Measurements from ENCODE around the gene FAM131A. TPM values are rescaled to one million over a fixed set of nuclear protein-coding genes. Genes with fewer than 3 reads are reported as not detected.

FAM131A gene
- total and polyA plus RNA-seq, 9 of the 15 experiments (the other 6 are each of a cell fraction or from before 2014, with no cell fraction given): 0.48 to 11.1 (median 4.3) TPM

GRCh38 chr3:184348057-184348382, 10.6 kb downstream of the FAM131A start (continued):
- TF ChIP-seq E2F5 (CRISPR knock-in tag; IDR thresholded peaks at IDR 0.05) (no peak), ZNF217 (CRISPR knock-in tag; IDR thresholded peaks at IDR 0.05) (no peak), TFAP4 (CRISPR knock-in tag; IDR thresholded peaks at IDR 0.05; ENCODE audit: borderline replicate concordance) (no peak), TAF1 (IDR thresholded peaks at IDR 0.05; ENCODE audit: control insufficient read depth, extremely low read depth, insufficient read depth, low read length, severe bottlenecking) (no peak), ZNF395 (CRISPR knock-in tag; IDR thresholded peaks at IDR 0.05) (0 out of 2 replicates have a peak, but pooled peaks have one; percentile 27)
